Measurements from ENCODE around the gene SH3RF3.

- TF ChIP-seq EZH2 (IDR thresholded peaks at IDR 0.05; ENCODE audit: insufficient read depth, low read length) (no peak), CTCF (IDR thresholded peaks at IDR 0.05; ENCODE audit: insufficient read depth, low read depth, low read length) (no peak)
These were observed 129.4 kb downstream of the SH3RF3 start for GRCh38 chr2:109258376-109258775.
